ENCODE data around the gene MDFI. TPM values are rescaled to one million over a fixed set of nuclear protein-coding genes. Genes with fewer than 3 reads are reported as not detected.

Gene MDFI
- total RNA-seq, 1 experiment from 2014 or later: 19.4 TPM

- H3F3A ChIP-seq (ENCODE audit: insufficient read depth, low read depth): no peaks in the 10 kb centered on the region
- no peaks in the 10 kb centered on the region for H3K27me3 ChIP-seq (ENCODE audit: insufficient read depth, low read depth)
- no peak for DNase-seq
- H3K9me3 ChIP-seq (ENCODE audit: insufficient read depth, low read depth): no peaks in the 10 kb centered on the region
- ChIA-PET CTCF (interaction anchor here (0.6 to 1.4 kb wide), 2 partner anchors 86 to 87 kb away, joined by 3 to 4 read pairs; no protein-coding TSS in a partner anchor), POLR2A (ENCODE audit: unreplicated experiment) (no interaction called here)
- TF ChIP-seq, protein P1, sequence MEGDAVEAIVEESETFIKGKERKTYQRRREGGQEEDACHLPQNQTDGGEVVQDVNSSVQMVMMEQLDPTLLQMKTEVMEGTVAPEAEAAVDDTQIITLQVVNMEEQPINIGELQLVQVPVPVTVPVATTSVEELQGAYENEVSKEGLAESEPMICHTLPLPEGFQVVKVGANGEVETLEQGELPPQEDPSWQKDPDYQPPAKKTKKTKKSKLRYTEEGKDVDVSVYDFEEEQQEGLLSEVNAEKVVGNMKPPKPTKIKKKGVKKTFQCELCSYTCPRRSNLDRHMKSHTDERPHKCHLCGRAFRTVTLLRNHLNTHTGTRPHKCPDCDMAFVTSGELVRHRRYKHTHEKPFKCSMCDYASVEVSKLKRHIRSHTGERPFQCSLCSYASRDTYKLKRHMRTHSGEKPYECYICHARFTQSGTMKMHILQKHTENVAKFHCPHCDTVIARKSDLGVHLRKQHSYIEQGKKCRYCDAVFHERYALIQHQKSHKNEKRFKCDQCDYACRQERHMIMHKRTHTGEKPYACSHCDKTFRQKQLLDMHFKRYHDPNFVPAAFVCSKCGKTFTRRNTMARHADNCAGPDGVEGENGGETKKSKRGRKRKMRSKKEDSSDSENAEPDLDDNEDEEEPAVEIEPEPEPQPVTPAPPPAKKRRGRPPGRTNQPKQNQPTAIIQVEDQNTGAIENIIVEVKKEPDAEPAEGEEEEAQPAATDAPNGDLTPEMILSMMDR (conservative IDR thresholded peaks at IDR 0.05): no peak
- no peak for TF ChIP-seq EZH2 (IDR thresholded peaks at IDR 0.05; ENCODE audit: low read depth)
- H3K9me2 ChIP-seq (ENCODE audit: insufficient read depth): no peaks in the 10 kb centered on the region
- H2AFZ ChIP-seq: no peak overlapping the region
- H3K4me2 ChIP-seq: 0 out of 2 replicates have a peak overlapping the region, but pooled peaks have one; percentile 27
- no peaks in the 10 kb centered on the region for H3K79me2 ChIP-seq (ENCODE audit: low read depth)
- no peaks in the 10 kb centered on the region for H3K36me3 ChIP-seq (ENCODE audit: low read depth)
- no peaks in the 10 kb centered on the region for H4K20me1 ChIP-seq (ENCODE audit: insufficient read depth)
- no peak overlapping the region for H3K27ac ChIP-seq
- intact Hi-C loops (cut with micrococcal nuclease; ENCODE audit: unreplicated experiment): no loop called here
- no TSS peak for BruUV-seq (replicated peaks)
- peaks cover 20% of the 10 kb centered on the region for H3K4me1 ChIP-seq (replicated peaks; ENCODE audit: insufficient read depth)
- H3K4me3 ChIP-seq: no peak overlapping the region
Measured at GRCh38 chr6:41689171-41690008, 51.1 kb downstream of the MDFI start.

- no TSS peak for BruUV-seq (replicated peaks)
- TF ChIP-seq EZH2 (IDR thresholded peaks at IDR 0.05; ENCODE audit: low read depth): no peak
- TF ChIP-seq, protein P1 (conservative IDR thresholded peaks at IDR 0.05): no peak
- Histone ChIP-seq H3K4me3 (no peak overlapping the region), H3K27ac (no peak overlapping the region), H3K27me3 (ENCODE audit: insufficient read depth, low read depth) (no peaks in the 10 kb centered on the region), H3K9me3 (ENCODE audit: insufficient read depth, low read depth) (no peaks in the 10 kb centered on the region), H2AFZ (no peak overlapping the region), H3K4me2 (no peak overlapping the region), H3K36me3 (ENCODE audit: low read depth) (no peaks in the 10 kb centered on the region), H3F3A (ENCODE audit: insufficient read depth, low read depth) (no peaks in the 10 kb centered on the region), H3K9me2 (ENCODE audit: insufficient read depth) (no peaks in the 10 kb centered on the region), H4K20me1 (ENCODE audit: insufficient read depth) (no peaks in the 10 kb centered on the region), H3K4me1 (replicated peaks; ENCODE audit: insufficient read depth) (peaks cover 30% of the 10 kb centered on the region), H3K79me2 (ENCODE audit: low read depth) (no peaks in the 10 kb centered on the region)
- DNase-seq: no peak
- intact Hi-C loops (cut with micrococcal nuclease; ENCODE audit: unreplicated experiment): no loop called here
- ChIA-PET CTCF (interaction anchor here (0.6 to 1.4 kb wide), 2 partner anchors 88 to 230 kb away, joined by 3 to 4 read pairs; no protein-coding TSS in a partner anchor), POLR2A (ENCODE audit: unreplicated experiment) (interaction anchor here (0.6 kb wide), 1 partner anchor 44 kb away, joined by 3 read pairs; no protein-coding TSS in a partner anchor)
Measured at GRCh38 chr6:41690541-41691330, 52.5 kb downstream of the MDFI start.

GRCh38 chr6:41691426-41692079 is 53.3 kb downstream of the MDFI start:
- CTCF ChIA-PET: interaction anchor here (1.4 kb wide), 1 partner anchor 89 kb away, joined by 3 read pairs; no protein-coding TSS in a partner anchor
- no peak overlapping the region for H3K4me3 ChIP-seq
- peaks cover 30% of the 10 kb centered on the region for H3K4me1 ChIP-seq (replicated peaks; ENCODE audit: insufficient read depth)
- no peaks in the 10 kb centered on the region for H4K20me1 ChIP-seq (ENCODE audit: insufficient read depth)
- no peaks in the 10 kb centered on the region for H3K27me3 ChIP-seq (ENCODE audit: insufficient read depth, low read depth)
- H3K27ac ChIP-seq: no peak overlapping the region
- H3K9me3 ChIP-seq (ENCODE audit: insufficient read depth, low read depth): no peaks in the 10 kb centered on the region
- no peaks in the 10 kb centered on the region for H3K36me3 ChIP-seq (ENCODE audit: low read depth)
- TF ChIP-seq EZH2 (IDR thresholded peaks at IDR 0.05; ENCODE audit: low read depth): no peak
- TF ChIP-seq, protein P1 (conservative IDR thresholded peaks at IDR 0.05): no peak
- H3F3A ChIP-seq (ENCODE audit: insufficient read depth, low read depth): no peaks in the 10 kb centered on the region
- DNase-seq: no peak
- H3K9me2 ChIP-seq (ENCODE audit: insufficient read depth): no peaks in the 10 kb centered on the region
- H2AFZ ChIP-seq: no peak overlapping the region
- BruUV-seq (replicated peaks): no TSS peak
- no peaks in the 10 kb centered on the region for H3K79me2 ChIP-seq (ENCODE audit: low read depth)
- H3K4me2 ChIP-seq: no peak overlapping the region
- POLR2A ChIA-PET (ENCODE audit: unreplicated experiment): interaction anchor here (0.6 kb wide), 2 partner anchors 43 to 93 kb away, joined by 3 to 5 read pairs; no protein-coding TSS in a partner anchor
- intact Hi-C loops (cut with micrococcal nuclease; ENCODE audit: unreplicated experiment): no loop called here

Measured in PC-9 (cell line).